Pons (tissue), 1 donor: ENCODE results near the gene ATP9A.
"Not testable (repeated sequence)": the region's sequence is repeated elsewhere in the genome, so short reads cannot be mapped to it uniquely, and the experiment has no call there.

Experiments used
- DNase-seq: peaks from one replicate; pipeline ENCODE4 v3.0.0-alpha.2; 2016; ENCODE audit warnings: low spot score

Gene ATP9A

GRCh38 chr20:51767867-51768758, at the start of gene ATP9A:
ATP9A (minus strand) TSS chr20:51768390; CDS start chr20:51768369, 21 bp downstream.
- no peak for DNase-seq

- DNase-seq, result not testable (repeated sequence)
Measured at GRCh38 chr20:51816856-51817255, 48.7 kb upstream of the ATP9A start.

GRCh38 chr20:51815383-51816076, 47.3 kb upstream of the ATP9A start:
- DNase-seq, result no peak

GRCh38 chr20:51812861-51813260, 44.7 kb upstream of the ATP9A start:
- DNase-seq, result no peak

GRCh38 chr20:51811514-51812128, 43.4 kb upstream of the ATP9A start:
- DNase-seq, result no peak

GRCh38 chr20:51811042-51811355, 42.8 kb upstream of the ATP9A start:
- DNase-seq, result no peak

- DNase-seq, result no peak
Measured at GRCh38 chr20:51810155-51811041, 42.2 kb upstream of the ATP9A start.

DNA sequence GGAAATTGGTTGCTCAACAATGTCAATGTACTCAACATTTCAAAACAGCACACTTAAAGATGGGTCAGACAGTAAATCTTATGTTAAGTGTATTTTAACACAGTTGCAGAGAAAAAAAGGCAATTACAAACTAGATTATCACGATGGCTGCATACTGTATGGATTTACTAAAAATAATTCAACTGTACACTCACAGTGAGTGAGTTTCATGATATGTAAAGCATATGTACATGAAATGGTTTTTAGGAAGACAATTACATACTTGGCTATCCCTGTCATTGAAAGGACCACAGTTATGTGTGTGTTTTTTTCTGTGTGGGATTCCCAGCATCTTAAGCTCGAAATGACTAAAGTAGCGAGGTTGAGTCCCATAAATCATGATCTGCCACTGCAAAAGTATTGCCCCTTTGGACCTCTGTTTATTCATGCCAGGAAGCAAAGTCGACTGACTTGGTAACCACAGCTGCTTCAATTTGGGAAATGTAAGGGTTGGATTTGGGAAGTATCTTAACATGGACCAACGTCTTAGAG, 39.6 kb upstream of the ATP9A start:
- DNase-seq, result no peak

DNA sequence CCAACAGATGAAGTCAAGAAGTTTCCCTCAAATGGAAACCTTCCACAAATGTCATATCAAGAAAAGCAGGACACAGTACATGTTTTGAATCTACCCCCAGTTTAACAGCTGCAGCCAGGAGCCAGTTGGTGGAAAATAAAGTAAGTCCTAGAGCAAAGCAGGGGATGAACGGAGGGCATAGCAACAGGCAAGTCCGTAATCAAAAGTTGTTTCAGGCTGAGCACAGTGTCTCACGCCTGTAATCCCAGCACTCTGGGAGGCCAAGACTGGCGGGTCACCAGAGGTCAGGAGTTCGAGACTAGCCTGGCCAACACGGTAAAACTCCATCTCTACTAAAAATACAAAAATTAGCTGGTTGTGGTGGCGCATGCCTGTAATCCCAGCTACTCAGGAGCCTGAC, 36.6 kb upstream of the ATP9A start:
- DNase-seq, result no peak

- no peak for DNase-seq
Measured at GRCh38 chr20:51803148-51803854, 35.1 kb upstream of the ATP9A start.

DNA sequence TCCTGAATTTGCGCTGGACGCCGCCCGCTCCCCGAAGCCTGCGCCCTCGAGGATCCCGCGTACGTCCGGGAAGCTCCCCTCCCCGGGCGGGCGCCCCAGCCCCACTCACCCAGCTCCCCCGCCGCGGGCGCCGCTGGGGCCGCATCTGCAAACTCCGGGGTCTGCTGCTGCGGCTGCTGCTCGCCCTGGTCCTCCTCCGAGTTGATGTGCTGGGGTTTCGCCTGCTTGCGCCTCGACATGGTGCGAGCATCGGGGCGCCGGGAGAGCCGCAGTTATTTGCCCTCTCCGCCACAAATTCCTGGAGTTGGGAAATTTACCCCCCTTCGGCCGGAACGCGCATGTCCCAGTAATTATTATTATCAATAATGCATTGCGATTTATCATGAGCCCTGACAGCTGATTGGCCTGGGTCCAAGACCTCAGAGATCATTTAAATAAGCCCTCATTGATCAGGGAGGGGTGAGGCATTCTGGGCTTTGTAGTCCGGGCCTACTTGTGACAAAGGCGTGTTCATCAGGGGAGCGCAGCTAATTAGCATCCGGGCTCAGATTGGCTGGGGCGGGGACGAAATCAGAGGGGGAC, 34.1 kb upstream of the ATP9A start, which contains the start of gene SALL4:
SALL4 (minus strand) TSS at position 352 of the 582 bp plus-strand sequence; CDS start at position 239, 113 bp downstream.
- DNase-seq, result no peak

- DNase-seq, result no peak
Measured at GRCh38 chr20:51801823-51802123, 33.6 kb upstream of the ATP9A start.

GRCh38 chr20:51801122-51801822, 33.1 kb upstream of the ATP9A start:
- DNase-seq, result no peak

GRCh38 chr20:51800872-51801121, 32.6 kb upstream of the ATP9A start:
- no peak for DNase-seq

- DNase-seq, result peak; percentile 7
Measured at GRCh38 chr20:51800060-51800871, 32.1 kb upstream of the ATP9A start.

GRCh38 chr20:51799401-51799860, 31.2 kb upstream of the ATP9A start:
- DNase-seq, result no peak

DNA sequence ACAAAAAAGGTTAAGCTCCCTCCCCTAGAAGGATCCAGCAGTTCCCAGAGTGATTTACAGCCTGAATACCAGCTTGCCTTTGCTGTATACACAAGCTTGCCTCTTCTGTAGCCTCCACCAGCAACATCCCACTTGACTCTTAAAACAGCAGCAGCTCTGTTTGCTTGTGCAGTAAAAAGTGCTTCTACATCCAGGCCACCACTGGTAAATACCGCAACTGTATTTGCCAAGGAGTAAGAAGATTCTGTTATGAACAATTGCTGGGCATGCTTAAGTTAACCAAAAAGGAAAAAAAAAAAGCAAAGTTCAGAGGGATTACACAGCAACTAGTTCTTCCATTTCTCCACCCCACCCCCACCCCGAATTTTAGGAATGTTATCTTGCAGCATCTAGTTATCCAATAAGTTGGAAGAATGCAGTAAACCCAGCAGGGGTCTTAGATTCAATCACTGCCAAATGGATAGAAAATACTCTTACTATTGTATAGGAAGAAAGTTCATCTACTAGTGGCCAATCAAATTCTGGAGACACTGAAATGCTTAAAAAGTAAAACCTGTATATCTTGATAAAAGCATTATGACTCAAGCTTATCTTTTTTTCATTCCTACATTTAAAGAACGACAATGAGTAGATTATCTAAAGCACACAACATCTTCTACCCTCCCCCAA, 29.3 kb upstream of the ATP9A start:
- peak; percentile 11 for DNase-seq

GRCh38 chr20:51796340-51796739, 28.1 kb upstream of the ATP9A start:
- DNase-seq, result no peak

DNA sequence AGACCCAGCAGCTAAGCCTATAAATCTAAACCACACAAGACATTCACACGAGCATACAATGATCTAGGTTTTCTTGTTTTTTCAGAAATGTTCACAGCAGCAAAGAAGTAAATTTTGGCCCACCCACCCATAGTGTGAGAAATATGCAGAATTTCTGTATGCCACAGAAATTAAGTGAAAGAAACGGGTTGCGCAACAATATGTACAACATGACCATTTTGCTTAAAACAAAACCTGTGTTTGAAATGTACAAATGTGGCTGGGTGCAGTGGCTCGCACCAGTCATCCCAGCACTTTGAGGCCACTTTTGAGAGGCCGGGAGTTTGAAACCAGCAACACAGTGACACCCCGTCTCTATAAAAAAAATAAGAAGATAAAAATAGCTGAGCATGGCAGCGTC, 24.8 kb upstream of the ATP9A start:
- no peak for DNase-seq
